DOHH2 (cell line): ENCODE measurements around the gene COL2A1.

Experiments
- EZH2phosphoT487 ChIP-seq: fragments of 200-600 bp; sonication (generic); IDR thresholded peaks from 2 replicates; pipeline ENCODE4 v1.6.1; 2017; ENCODE audit warnings: borderline replicate concordance, mild to moderate bottlenecking, antibody characterized with exemption, low read length, moderate library complexity, mixed read lengths
- TF ChIP-seq, protein P1 (sequence below): fragments of 200-600 bp; sonication (generic); IDR thresholded peaks from one replicate; pipeline ENCODE4 v1.5.1; 2014; ENCODE audit warnings: antibody characterized with exemption, mild to moderate bottlenecking, low read depth, low read length; ENCODE audit not compliant: poor library complexity, severe bottlenecking

DNA sequence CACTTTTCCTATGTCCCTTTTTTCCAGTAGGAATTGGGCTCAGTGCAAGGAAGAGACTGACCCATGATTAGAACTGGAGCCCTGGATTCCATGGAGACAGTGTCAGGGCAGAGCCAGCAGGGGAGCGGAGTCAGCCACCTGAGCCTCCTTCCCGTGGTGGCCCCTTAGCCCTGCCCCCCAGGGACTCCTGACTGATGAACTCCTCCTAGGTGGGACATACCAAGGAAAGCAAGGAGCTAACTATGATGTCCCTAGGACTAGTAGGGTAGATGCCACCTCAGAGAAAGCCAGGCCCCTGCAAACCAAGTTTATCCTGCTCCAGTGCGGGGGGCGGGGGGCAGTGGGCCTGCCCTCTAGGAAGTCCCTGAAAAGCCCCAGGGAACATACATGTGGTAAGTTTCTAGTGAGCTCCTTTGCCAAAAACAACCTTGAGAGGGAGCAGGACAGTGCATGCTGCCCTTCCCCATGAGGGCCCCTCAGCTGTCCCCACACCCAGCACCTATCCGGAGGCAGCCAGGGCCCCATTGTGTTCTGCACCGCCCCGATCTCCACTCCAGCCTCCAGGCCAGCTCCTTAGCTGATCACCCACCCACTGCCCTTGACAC is 6.2 kb upstream of the COL2A1 start:
- TF ChIP-seq, protein P1, sequence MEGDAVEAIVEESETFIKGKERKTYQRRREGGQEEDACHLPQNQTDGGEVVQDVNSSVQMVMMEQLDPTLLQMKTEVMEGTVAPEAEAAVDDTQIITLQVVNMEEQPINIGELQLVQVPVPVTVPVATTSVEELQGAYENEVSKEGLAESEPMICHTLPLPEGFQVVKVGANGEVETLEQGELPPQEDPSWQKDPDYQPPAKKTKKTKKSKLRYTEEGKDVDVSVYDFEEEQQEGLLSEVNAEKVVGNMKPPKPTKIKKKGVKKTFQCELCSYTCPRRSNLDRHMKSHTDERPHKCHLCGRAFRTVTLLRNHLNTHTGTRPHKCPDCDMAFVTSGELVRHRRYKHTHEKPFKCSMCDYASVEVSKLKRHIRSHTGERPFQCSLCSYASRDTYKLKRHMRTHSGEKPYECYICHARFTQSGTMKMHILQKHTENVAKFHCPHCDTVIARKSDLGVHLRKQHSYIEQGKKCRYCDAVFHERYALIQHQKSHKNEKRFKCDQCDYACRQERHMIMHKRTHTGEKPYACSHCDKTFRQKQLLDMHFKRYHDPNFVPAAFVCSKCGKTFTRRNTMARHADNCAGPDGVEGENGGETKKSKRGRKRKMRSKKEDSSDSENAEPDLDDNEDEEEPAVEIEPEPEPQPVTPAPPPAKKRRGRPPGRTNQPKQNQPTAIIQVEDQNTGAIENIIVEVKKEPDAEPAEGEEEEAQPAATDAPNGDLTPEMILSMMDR: no peak
- no peak for TF ChIP-seq EZH2phosphoT487
